GM21619 (cell line): ENCODE measurements around the gene HAGH.
A peak's percentile ranks its signal among the peaks of the same experiment; 100 is the strongest.

ENCODE experiments used
- ATAC-seq: cut with Tn5 transposase; IDR thresholded peaks from one replicate; pipeline ENCODE4 v1.9.1; 2021; ENCODE audit not compliant: unreplicated experiment

HAGH gene

DNA sequence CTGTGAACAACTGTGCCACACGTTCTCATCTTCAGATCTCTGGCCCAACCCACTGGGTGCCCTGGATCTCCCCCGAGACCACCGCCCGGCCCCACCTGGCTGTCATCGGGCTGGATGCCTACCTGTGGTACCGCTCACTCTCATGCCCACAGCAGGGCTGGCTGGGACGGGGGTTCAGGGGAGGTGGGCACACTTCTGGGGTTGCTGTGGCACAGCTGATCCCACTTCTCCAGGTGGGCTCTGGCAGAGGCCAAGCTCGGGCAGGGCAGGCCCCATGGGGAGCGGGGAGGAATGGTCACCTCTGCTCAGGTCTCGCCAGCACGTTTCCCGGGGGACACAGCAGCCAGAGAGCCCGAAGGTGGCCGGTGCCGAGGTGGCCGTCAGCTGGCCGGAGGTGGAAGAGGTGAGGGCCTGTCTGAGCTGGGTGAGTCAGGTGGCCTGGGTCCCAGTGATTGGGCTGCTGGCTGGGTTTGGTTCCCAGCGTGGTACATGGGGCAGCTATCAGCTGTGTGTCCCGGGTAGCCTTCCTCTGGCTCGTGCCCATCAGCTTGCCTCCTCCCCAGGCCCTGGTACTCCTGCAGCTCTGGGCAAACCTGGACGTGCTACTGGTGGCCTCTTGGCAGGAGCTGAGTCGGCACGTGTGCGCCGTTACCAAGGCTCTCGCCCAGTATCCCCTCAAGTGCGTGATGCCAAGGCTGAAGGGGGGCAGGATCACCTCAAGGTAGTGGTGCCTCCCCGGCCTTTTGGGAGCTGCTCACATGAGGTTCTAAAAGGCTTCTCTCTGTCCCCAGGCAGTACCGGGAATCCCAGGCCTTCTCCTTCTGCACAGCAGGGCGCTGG lies 51.4 kb downstream of the HAGH start:
- ATAC-seq: no peak

DNA sequence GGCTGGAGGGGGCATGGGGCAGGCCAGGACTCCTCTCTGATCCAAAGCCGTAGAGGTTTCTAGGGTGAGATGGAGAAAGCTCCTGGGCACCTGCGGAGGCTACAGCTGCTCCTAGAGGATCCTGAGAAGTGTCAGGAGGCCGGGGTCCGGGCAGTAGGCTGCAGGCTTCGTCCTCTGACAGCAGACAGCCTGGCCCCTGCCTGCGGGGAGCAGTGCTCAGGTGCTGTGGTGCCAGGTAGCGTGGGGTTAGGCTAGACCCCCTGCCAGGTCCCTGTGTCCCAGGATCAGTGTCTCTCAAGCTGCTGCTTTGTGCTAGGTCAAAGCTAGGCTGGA lies 52.2 kb downstream of the HAGH start:
- ATAC-seq: no peak

DNA sequence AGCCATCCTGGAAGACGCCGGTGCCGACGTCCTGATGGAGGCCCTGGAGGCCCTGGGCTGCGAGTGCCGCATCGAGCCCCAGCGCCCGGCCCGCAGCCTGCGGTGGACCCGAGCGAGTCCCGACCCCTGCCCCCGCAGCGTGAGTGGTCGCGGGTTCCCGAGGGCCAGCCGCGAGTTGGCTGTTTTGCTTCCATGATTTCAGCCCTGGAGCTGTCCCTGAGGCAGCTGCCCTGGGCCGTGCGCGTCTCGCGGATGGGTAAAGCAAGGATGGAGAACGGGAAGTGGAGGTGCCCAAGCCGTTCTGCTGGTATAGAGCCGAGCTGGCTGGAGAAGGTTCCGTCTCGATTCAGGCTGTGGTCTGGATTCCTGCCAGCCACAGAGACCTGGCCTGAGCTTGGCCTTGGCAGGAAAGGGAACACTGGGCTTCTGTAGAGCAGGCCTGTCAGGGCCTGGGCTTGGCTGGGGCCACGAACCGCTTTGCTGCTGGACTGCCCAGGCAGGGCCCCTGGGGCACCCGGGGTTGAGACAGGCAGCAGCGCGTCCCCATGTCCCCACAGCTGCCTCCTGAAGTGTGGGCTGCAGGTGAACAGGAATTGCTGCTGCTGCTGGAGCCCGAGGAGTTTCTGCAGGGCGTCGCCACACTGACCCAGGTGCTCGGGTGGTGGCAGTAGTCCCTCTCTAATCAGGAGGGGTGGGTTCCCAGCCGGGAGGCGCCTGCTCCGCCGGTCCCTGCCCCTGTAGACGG lies 52.8 kb downstream of the HAGH start:
- ATAC-seq: no peak

DNA sequence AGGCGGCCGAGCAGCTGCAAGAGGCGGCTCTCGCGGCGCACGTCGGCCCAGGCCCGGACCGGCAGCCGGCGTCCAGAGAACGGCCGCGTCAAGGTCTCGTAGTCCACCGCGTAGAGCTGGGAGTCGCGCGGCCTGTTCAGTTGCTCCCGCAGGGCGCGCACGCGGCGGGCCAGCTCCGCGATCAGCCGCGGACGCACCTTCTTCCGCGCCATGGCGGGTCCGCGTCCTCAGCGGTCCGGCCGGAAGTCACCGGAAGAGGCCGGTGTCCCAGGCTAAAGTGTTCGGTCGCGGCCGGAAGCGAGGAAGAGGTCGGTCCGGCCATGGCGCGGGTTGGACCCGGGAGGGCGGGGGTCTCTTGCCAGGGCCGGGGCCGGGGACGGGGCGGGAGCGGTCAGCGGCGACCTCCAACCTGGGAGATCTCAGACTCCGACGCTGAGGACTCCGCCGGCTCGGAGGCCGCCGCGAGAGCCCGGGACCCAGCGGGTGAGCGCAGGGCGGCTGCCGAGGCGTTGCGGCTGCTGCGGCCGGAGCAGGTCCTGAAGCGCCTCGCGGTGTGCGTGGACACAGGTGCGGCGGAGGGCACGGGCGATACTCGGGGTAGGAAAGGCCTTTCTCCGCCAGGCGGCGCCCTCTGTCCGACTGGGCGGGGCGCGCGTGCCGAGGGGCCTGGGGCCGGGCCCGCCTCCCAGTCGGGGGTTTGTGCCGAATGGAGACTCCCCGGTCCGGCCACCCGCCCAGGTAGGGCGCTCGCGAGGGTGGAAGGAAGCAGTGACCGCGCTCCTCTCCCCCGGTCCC lies 53.5 kb downstream of the HAGH start, which contains the start of gene MRPS34:
Gene MRPS34, minus strand, starts transcription at position 227 of the 795 bp plus-strand sequence. Its CDS starts 15 bp downstream, at position 212.
- ATAC-seq: peak; percentile 41

DNA sequence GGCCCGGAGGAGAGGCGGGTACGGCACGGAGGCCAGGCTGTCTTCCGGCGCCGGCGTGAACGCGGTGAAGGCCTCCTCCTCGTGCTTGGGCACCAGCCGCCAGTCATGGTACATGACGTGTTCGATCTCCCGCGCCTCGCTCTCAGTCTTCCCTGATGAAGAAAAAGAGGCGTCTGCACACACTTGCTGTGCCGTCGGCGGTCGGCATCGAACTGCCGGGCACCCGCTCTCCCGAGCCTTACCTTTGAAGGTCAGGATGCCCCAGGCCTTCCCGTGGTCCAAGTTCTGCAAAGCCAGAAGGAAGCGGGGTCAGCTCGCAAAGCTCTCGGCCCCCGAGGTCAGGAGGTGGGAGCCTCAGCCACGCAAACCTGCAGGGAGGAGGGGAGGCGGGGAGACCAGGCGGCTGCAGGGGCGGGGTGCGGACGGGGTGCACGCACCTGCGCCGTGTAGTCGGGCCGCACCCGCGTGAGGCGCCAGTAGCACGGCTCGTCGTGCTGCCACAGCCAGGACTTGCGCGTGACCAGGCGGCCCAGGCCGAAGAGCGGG lies 54.2 kb downstream of the HAGH start, which contains the start of gene EME2:
Gene EME2, plus strand, starts transcription at position 449 of the 546 bp plus-strand sequence. CDS start 418 bp downstream, outside the sequence.
- peak; percentile 11 for ATAC-seq

DNA sequence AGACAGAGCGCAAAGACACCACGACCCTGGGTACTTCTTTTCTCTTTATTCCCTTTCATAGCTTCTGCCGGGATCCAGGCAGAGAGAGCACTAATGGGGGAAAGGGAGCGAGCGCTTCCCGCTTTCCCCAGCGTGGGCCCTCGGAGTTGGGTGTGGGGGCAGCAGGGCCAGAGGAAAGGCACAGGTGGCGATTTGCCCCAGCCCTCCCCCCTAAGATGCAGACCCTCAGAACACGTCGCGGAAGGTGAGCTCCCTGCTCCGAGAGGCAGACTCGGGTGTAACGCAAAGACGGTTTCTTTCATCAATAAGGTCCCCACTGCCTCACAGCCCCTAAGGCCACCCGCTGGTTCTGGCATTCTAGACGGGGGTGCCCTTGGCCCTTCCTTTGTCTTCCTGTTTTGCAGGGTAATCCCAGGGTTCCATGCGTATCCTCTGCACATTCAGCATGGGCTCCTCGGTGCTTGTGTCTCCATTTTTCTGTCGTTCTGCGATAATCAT lies 54.7 kb downstream of the HAGH start:
- no peak for ATAC-seq

DNA sequence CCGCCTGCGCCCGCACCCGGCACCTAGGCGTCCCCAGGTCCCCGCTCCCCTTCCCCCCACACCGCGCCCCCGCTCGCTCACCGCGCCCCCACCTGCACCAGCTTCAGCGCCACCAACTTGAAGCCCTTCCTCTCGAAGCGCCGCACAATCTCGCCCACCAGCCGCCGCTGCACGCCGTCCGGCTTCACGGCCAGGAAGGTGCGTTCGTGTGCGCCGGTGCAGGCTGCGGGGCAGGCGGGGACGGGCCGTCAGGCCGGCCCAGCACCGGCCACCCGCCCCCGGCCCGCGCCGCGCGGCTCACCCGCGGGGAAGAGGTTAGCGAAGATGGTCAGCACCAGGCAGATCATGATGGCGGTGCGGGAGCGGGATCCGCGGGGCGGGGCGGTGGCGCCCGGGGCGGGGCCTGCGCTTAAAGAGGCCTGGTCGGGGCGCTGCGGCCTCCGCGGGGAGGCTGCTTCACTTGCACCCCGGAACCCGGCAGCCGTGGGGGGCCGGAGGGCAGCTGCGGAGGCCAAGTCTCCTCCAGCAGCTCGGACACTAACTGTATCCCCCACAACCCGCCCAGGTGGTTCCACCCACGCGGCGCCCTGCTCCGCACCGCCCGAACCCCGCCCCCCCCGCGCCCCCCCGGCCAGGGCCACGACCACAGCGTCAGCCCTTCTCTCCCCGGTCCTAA lies 55.3 kb downstream of the HAGH start, which contains the start of gene NME3:
Gene NME3, minus strand, starts transcription at position 356 of the 676 bp plus-strand sequence. Its CDS starts 9 bp downstream, at position 347.
- ATAC-seq: no peak

DNA sequence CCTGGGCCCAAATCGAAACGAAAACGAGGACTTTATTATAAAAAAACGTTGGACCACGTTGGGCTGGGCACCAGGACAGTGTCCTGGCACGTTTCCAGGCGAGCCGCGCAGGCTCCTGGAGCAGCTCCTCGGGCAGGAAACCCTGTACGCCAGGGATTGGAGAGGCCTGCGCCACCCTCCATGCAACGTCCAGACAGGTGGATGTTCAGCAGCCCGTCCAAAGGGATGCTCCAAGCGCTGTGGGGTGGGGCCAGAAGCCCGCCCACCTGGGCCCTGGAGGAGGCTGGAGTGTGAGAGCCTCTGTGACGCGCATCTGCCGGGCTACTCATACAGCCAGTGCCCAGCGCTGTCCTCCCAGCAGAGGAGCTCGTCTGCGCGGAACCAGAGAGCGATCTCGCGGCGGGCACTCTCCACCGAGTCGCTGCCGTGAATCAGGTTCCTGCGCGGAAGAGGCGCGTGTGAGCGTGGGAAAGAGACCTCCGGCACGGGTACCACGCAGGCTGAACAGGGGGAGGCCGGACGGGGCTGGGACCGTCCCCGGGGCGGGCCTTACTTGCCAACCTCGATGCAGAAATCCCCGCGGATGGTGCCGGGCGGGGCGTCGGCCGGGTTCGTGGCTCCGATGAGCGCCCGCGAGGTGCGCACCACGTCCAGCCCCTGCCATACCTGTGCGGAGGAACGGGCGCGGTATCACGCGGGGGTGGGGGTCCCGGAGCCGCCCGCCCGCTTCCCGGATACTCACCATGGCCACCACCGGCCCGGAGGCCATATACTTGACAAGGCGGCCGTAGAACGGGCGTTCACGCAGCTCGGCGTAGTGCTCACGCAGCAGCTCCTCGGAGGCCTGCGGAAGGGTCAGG lies 56.1 kb downstream of the HAGH start:
- no peak for ATAC-seq

DNA sequence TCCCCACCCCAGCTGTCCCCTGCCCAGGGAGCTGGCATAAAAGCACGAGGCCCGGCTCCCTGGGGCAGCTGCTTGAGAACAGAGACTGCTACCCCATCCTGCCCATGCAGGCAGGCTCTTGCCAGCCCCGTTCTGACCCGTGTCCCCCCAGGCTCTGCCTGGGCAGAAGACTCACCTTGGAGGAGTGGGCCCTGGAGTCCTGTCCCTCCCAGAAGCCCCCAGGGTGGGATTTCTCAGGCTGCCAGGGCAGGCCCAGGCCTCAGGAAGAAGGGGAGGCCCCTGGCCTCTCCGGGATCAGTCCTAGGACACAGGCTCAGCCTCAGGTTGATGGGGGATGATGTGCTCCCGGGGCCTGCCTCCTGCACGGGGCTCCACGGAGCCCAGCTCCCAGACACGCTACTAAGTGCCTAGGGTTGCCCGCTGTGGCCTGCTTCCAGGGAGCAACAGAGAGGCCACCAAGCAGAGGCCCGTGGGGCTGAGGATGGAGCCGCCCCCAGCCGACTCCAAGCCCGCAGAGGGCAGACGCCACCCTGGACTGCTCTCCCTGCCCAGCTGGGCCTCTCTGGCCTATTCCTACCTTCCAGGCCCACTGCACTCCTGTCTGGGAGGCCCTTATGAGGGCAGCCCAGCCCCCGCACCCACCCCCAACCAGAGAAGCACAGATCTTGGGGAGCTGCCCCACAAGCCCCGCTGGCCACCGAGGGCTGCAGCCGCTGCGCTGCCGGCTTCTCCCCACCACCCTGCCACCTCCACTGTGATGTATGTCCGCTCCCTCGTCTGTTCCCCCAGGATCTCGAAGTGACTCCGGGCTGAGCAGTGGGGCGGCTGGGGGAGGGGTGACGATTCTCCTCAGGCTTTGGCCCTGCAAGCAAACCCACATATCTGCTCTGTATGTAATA lies 57.0 kb downstream of the HAGH start:
- ATAC-seq: no peak

DNA sequence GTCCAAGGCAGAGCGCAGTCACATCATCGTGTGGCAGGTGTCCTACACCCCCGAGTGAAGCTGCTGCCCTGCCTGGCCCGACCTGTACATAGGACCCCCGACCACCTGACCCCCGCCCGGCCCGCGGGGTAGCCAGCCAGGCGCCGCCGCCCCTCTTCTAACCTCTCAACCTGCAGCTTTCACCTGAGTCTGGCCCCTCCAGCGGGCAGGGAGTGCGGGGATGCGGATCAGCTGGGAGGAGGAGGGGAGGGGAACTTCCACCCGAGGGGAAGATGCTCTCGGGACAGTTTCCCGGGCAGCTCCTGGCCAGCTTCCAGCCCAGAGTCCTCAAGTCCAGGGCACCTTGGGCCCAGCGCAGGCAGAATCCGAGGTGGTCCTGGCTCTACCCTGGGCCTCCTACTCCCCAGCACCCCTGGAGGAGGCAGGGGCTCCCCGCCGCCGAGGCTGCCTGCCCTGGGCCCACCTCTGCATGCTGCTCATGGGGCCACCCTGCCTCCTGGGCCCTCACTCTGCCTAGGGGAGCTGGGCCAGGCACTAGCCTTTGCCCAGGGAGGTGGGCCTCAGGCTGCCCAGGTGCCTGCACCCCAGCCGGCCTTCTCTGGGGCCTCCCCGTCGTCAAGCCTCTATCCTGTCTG lies 57.7 kb downstream of the HAGH start:
- ATAC-seq: no peak

DNA sequence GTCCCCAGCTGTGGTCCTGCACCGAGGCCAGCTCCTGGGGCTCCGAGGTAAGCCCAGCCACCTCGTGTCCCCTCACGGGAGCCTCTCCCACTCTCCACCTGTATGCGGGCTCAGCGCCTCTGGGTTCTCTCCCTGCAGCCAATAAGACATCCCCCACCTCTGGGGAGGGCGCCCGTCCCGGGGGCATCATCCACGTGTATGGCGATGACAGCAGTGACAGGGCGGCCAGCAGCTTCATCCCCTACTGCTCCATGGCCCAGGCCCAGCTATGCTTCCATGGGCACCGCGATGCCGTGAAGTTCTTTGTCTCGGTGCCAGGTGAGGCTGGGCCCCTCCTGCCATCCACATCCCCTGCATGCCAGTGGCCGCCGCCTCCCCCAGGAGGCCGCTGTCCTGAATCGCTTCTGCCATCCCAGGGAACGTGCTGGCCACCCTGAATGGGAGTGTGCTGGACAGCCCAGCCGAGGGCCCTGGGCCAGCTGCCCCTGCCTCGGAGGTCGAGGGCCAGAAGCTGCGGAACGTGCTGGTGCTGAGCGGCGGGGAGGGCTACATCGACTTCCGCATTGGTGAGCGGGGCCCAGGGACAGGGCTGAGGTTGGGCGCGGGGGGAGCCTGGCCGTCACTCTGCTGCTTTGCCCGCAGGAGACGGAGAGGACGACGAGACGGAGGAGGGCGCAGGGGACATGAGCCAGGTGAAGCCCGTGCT lies 58.4 kb downstream of the HAGH start:
- no peak for ATAC-seq

DNA sequence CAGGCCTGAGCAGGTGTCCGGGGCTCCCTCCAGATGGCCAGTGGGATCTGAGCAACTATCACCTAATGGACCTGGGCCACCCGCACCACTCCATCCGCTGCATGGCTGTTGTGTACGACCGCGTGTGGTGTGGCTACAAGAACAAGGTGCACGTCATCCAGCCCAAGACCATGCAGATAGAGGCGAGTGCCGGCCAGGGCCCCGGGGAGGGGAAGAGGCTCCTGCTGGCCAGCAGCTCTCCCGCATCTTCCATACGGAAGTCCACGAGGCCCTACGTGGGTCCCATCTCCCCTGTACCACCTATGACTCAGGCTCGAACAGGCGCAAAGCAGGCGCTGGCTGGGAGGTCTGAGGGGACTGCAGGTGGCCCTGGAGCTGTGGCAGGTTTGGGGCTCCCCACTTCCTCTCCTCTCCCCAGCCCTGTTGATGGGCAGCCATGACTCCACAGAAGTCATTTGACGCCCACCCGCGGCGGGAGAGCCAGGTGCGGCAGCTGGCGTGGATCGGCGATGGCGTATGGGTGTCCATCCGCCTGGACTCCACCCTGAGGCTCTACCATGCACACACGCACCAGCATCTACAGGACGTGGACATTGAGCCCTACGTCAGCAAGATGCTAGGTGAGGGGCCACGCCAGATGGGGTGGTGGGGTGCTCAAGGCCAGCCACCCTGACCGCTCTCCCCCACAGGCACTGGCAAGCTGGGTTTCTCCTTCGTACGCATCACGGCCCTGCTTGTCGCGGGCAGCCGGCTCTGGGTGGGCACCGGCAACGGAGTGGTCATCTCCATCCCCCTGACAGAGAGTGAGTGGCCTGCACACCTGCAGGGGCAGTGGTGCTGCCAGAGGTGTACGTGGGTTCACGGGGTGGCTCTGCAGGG lies 59.3 kb downstream of the HAGH start:
- no peak for ATAC-seq

DNA sequence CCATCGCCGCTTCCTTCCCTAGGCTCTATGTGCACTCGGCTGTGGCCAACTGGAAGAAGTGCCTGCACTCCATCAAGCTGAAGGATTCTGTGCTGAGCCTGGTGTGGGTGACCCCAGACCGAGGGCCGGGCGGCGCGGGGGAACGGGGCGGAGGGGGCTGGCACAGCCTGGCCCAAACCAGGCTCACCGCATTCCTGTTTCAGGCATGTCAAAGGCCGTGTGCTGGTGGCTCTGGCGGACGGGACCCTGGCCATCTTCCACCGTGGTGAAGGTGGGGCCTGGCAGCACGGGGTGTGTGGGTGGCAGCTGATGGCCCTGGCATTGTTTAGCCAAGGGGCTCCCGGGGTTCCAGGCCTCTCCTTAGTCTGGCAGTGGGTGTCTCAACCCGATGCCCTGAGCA lies 59.9 kb downstream of the HAGH start:
- no peak for ATAC-seq

DNA sequence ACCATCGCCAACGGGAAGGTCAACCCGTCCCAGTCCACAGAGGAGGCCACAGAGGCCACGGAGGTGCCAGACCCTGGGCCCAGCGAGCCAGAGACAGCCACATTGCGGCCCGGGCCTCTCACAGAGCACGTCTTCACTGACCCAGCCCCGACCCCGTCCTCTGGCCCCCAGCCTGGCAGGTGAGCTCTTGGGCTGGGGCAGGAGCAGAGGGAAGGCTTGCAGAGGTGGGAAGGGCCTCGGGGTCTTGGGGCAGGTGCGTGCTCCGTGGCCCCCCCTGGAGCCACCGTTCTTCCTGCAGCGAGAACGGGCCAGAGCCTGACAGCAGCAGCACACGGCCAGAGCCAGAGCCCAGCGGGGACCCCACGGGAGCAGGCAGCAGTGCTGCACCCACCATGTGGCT lies 60.4 kb downstream of the HAGH start:
- no peak for ATAC-seq

DNA sequence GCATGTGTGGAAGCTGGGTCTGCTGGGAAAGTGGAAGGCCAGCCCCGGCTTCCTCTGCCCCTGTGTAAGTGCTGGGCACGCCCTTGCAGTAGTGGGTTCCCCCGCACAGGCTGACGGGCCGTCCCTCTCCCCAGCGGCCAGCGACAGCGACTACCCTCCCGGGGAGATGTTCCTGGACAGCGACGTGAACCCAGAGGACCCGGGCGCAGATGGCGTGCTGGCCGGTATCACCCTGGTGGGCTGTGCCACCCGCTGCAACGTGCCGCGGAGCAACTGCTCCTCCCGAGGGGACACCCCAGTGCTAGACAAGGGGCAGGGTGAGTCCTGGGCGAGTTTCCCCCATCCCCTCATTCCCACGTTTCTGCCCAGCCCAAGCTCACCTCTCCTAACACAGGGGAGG lies 60.8 kb downstream of the HAGH start:
- ATAC-seq: no peak

DNA sequence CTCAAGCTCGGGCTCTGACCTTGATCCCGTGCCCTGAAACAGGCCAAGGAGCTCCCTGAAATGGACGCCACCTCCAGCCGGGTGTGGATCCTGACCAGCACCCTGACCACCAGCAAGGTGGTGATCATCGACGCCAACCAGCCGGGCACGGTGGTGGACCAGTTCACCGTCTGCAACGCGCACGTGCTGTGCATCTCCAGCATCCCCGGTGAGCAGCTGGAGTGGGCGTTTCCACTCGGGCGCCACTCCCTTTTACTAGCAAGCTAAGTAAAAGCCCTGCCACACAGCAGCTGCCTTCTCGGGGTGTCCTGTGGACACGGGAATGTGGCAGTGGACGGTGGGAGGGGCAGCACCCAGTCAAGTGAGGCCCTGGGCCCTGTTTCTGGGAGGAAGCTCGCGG lies 61.7 kb downstream of the HAGH start:
- ATAC-seq: no peak
